IMR-90 (cell line): ENCODE results near the gene SCARF1. TPM values are rescaled to one million over a fixed set of nuclear protein-coding genes. Genes with fewer than 3 reads are reported as not detected.

Source experiments
- ATAC-seq: fragments of 200-7000 bp; cut with Tn5 transposase; 2 replicates; pipeline ENCODE4 v1.9.1; 2020; ENCODE audit warnings: low read depth, mild to moderate bottlenecking, moderate library complexity
- BruUV-seq: library from RNA; stranded (reverse); fragments of 400-500 nt; replicated peaks from 2 replicates; lab custom pipeline; 2021; lab: Mats Ljungman, UMichigan
- CTCF ChIA-PET: fragments of 300-600 bp; formaldehyde crosslinking; extraction: SDS; loops from one replicate; lab custom pipeline; 2021; ENCODE audit warnings: antibody characterized with exemption; lab: Yijun Ruan, JAX
- POLR2A ChIA-PET: fragments of 300-600 bp; sonication (Branson Sonifier 250); formaldehyde crosslinking; loops from one replicate; lab custom pipeline; 2022; ENCODE audit warnings: antibody characterized with exemption; ENCODE audit not compliant: unreplicated experiment; lab: Charles Lee
- DNase-seq: peaks from one replicate; pipeline ENCODE4 v3.0.0; 2013
- H2AFZ ChIP-seq: replicated peaks from 2 replicates; pipeline ENCODE3; 2013; ENCODE audit warnings: low read length, mild to moderate bottlenecking; ENCODE audit not compliant: poor library complexity
- H2AK5ac ChIP-seq: 2 replicates; pipeline ENCODE4 v1.6.1; 2013; ENCODE audit warnings: low read depth, low read length, inconsistent platforms
- H2AK9ac ChIP-seq: replicated peaks from 2 replicates; pipeline ENCODE3; 2013; ENCODE audit warnings: mild to moderate bottlenecking, low read depth, low read length, moderate library complexity; ENCODE audit not compliant: poor library complexity
- H2BK120ac ChIP-seq: 2 replicates; pipeline ENCODE4 v1.6.1; 2013; ENCODE audit warnings: low read depth, low read length, inconsistent platforms
- H2BK15ac ChIP-seq: 3 replicates; pipeline ENCODE4 v1.6.1; 2013; ENCODE audit warnings: low read depth, low read length, inconsistent platforms
- H2BK20ac ChIP-seq: 2 replicates; pipeline ENCODE4 v1.6.1; 2013; ENCODE audit warnings: low read depth, mild to moderate bottlenecking, inconsistent platforms, low read length, moderate library complexity
- H2BK5ac ChIP-seq: 2 replicates; pipeline ENCODE4 v1.6.1; 2013; ENCODE audit warnings: mild to moderate bottlenecking, low read depth, low read length, inconsistent platforms; ENCODE audit not compliant: poor library complexity, severe bottlenecking
- H3K14ac ChIP-seq: replicated peaks from 2 replicates; pipeline ENCODE4 v1.6.1; 2013; ENCODE audit warnings: low read depth, low read length, inconsistent platforms
- H3K18ac ChIP-seq: 2 replicates; pipeline ENCODE4 v1.6.1; 2013; ENCODE audit warnings: low read depth, low read length, control low read depth
- H3K23ac ChIP-seq: 2 replicates; pipeline ENCODE4 v1.6.1; 2013; ENCODE audit warnings: low read depth, low read length, inconsistent platforms
- H3K27ac ChIP-seq: 2 replicates; pipeline ENCODE4 v1.5.1; 2013; ENCODE audit warnings: mild to moderate bottlenecking, control low read depth, low read length; ENCODE audit not compliant: insufficient read depth
- H3K27me3 ChIP-seq: 2 replicates; pipeline ENCODE4 v1.6.1; 2013; ENCODE audit warnings: low read length; ENCODE audit not compliant: control insufficient read depth, insufficient read depth
- H3K36me3 ChIP-seq: 2 replicates; pipeline ENCODE4 v1.6.1; 2013; ENCODE audit warnings: low read length, mixed read lengths; ENCODE audit not compliant: control insufficient read depth, insufficient read depth
- H3K4ac ChIP-seq: 2 replicates; pipeline ENCODE4 v1.6.1; 2013; ENCODE audit warnings: low read depth, low read length, inconsistent platforms
- H3K4me1 ChIP-seq: 2 replicates; pipeline ENCODE4 v1.6.1; 2013; ENCODE audit warnings: low read length, mixed read lengths; ENCODE audit not compliant: control insufficient read depth, insufficient read depth
- H3K4me2 ChIP-seq: 2 replicates; pipeline ENCODE4 v1.6.1; 2013; ENCODE audit warnings: low read depth, mild to moderate bottlenecking, control low read depth, low read length, moderate library complexity
- H3K4me3 ChIP-seq: 2 replicates; pipeline ENCODE4 v1.5.1; 2013; ENCODE audit warnings: low read depth, mild to moderate bottlenecking, control low read depth, low read length, moderate library complexity; ENCODE audit not compliant: insufficient read depth
- H3K56ac ChIP-seq: 2 replicates; pipeline ENCODE4 v1.6.1; 2013; ENCODE audit warnings: low read length, inconsistent platforms; ENCODE audit not compliant: insufficient read depth; ENCODE audit errors: extremely low read depth
- H3K79me1 ChIP-seq, 2 experiments: 2 replicates each; pipeline ENCODE4 v1.6.1; 2013; ENCODE audit warnings: low read length in 2 of 2, inconsistent platforms in 1 of 2, low read depth in 1 of 2
- H3K9ac ChIP-seq: 2 replicates; pipeline ENCODE4 v1.6.1; 2013; ENCODE audit warnings: low read depth, low read length, control low read depth
- H3K9me1 ChIP-seq: 2 replicates; pipeline ENCODE4 v1.6.1; 2013; ENCODE audit warnings: low read length, inconsistent platforms; ENCODE audit not compliant: insufficient read depth
- H3K9me3 ChIP-seq: 2 replicates; pipeline ENCODE4 v1.6.1; 2013; ENCODE audit warnings: low read length; ENCODE audit not compliant: control insufficient read depth, insufficient read depth
- H4K20me1 ChIP-seq: 2 replicates; pipeline ENCODE4 v1.6.1; 2013; ENCODE audit warnings: low read length, inconsistent platforms; ENCODE audit not compliant: insufficient read depth
- H4K5ac ChIP-seq: 2 replicates; pipeline ENCODE4 v1.6.1; 2013; ENCODE audit warnings: mild to moderate bottlenecking, low read depth, low read length, control low read depth
- H4K8ac ChIP-seq, 2 experiments: 2 replicates each; pipeline ENCODE4 v1.6.1; 2013; ENCODE audit warnings: low read depth in 2 of 2, low read length in 2 of 2, control low read depth in 1 of 2, inconsistent platforms in 1 of 2
- H4K91ac ChIP-seq: 2 replicates; pipeline ENCODE4 v1.6.1; 2013; ENCODE audit warnings: low read depth, low read length, inconsistent platforms; ENCODE audit not compliant: insufficient read depth
- BHLHE40 ChIP-seq: fragments of 150-350 bp; IDR thresholded peaks from 2 replicates; pipeline ENCODE4 v1.6.1; 2016; ENCODE audit warnings: mild to moderate bottlenecking, low read depth, low read length
- CEBPB ChIP-seq: IDR thresholded peaks from 2 replicates; pipeline ENCODE4 v1.6.1; 2012; ENCODE audit warnings: low read depth, low read length, improper control_type of control experiment
- ELK1 ChIP-seq: fragments of 150-350 bp; IDR thresholded peaks from 2 replicates; pipeline ENCODE4 v1.6.1; 2016; ENCODE audit warnings: low read depth, mild to moderate bottlenecking, low read length, moderate library complexity, borderline replicate concordance
- FOS ChIP-seq: fragments of 150-350 bp; IDR thresholded peaks from 2 replicates; pipeline ENCODE4 v1.6.1; 2016; ENCODE audit warnings: low read depth, low read length
- MAFK ChIP-seq: IDR thresholded peaks from 2 replicates; pipeline ENCODE4 v1.6.1; 2012; ENCODE audit warnings: low read depth, low read length, improper control_type of control experiment
- MAZ ChIP-seq: IDR thresholded peaks from 2 replicates; pipeline ENCODE4 v1.6.1; 2012; ENCODE audit warnings: low read depth, mild to moderate bottlenecking, low read length, improper control_type of control experiment, moderate library complexity, borderline replicate concordance
- MXI1 ChIP-seq: IDR thresholded peaks from 2 replicates; pipeline ENCODE4 v1.6.1; 2012; ENCODE audit warnings: low read depth, mild to moderate bottlenecking, low read length, moderate library complexity, borderline replicate concordance
- POLR2A ChIP-seq: IDR thresholded peaks from 2 replicates; pipeline ENCODE4 v1.6.1; 2012; ENCODE audit warnings: mild to moderate bottlenecking, low read depth, low read length
- RAD21 ChIP-seq: IDR thresholded peaks from 2 replicates; pipeline ENCODE4 v1.6.1; 2012; ENCODE audit warnings: low read length, improper control_type of control experiment
- RCOR1 ChIP-seq: IDR thresholded peaks from 2 replicates; pipeline ENCODE4 v1.6.1; 2012; ENCODE audit warnings: mild to moderate bottlenecking, low read length, improper control_type of control experiment; ENCODE audit not compliant: insufficient replicate concordance
- RFX5 ChIP-seq: IDR thresholded peaks from 2 replicates; pipeline ENCODE4 v1.8.0; 2012; ENCODE audit warnings: low read depth, mild to moderate bottlenecking, low read length, moderate library complexity
- SMC3 ChIP-seq: fragments of 150-350 bp; IDR thresholded peaks from 2 replicates; pipeline ENCODE4 v1.6.1; 2016; ENCODE audit warnings: low read depth, mild to moderate bottlenecking, antibody characterized with exemption, low read length, moderate library complexity
- WGBS, 2 experiments: methylation state at CpG; one replicate each; pipeline versions ENCODE4 v1.1.5 to v1.1.7; 2013; ENCODE audit warnings: missing lambda C conversion rate in 2 of 2; ENCODE audit not compliant: insufficient read length in 1 of 2; ENCODE audit errors: extremely low coverage in 2 of 2; 5-methylcytosine and 5-hydroxymethylcytosine counted together
- dilution Hi-C: fragments of 300-500 bp; cut with HindIII; formaldehyde crosslinking; loops from one replicate; pipeline ENCODE4 v1.14.3; 2018; ENCODE audit warnings: low sequenced_read_pairs; ENCODE audit not compliant: unreplicated experiment
- in situ Hi-C: fragments of 300-500 bp; cut with MboI; formaldehyde crosslinking; loops from 3 replicates; pipeline ENCODE4 v1.14.3; 2019; ENCODE audit warnings: low sequenced_read_pairs, inconsistent platforms, mixed read lengths
- intact Hi-C: fragments of 100-400 bp; cut with micrococcal nuclease; formaldehyde crosslinking; loops from 2 replicates; pipeline ENCODE4 v1.10.0; 2022
- polyA plus RNA-seq, 3 experiments: library from polyadenylated mRNA; depleted of rRNA; stranded (reverse); fragments of >200 nt; gene quantifications; 2 replicates each; pipeline ENCODE4 v1.2.3, GENCODE V29; 2012; ENCODE audit warnings: low replicate concordance in 1 of 3
- total RNA-seq: library from RNA; depleted of rRNA; stranded (reverse); fragments of >200 nt; gene quantifications from 2 replicates; pipeline ENCODE4 v1.2.3, GENCODE V29; 2012
- TF ChIP-seq, protein P1 (sequence below): conservative IDR thresholded peaks from 2 replicates; pipeline ENCODE4 v1.5.1; 2012; ENCODE audit warnings: mild to moderate bottlenecking, low read depth, low read length, improper control_type of control experiment

Gene SCARF1
- total and polyA plus RNA-seq, 2 of the 4 experiments (the other 2 are of a cell fraction): 0.18 to 0.43 TPM

DNA sequence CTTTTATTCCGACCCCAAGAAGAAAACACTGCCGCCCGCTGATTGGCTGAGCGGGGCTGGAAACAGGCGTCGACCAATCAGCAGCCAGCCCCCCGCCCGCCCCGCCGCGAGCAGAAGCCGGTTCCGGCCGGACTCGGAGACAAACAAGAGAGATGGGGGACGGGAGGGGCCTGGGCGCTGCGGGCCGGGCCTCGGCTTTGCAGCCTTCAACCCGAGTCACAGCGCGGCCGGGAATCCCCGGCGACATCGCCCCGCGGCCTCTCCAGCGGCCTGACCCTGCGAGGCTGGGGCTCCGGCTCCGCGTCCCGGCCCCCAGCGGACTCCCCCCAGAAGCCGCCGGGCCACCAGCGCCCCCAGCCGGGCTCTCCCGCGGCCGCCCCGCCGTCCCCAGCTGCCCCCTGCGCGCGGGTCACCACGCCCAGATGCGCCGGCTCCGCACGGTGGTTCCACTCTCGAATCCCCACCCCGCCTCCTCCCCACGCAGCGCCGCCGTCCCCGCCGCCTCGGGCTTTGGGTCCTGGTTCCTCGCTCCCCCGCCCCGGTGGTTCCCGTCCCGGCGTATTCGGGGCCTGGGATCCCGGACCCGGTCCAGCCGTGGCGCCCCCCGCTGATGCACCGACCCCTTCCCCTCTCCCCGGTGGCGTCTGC lies 16.6 kb downstream of the SCARF1 start:
- ChIA-PET POLR2A (interaction anchor here (0.6 kb wide), 1 partner anchor 369 kb away, joined by 4 read pairs; no protein-coding TSS in a partner anchor), CTCF (interaction anchor here (1.5 to 3.2 kb wide), 3 partner anchors 10 to 55 kb away, joined by 3 to 23 read pairs (median 6); partner anchors contain the start of gene RILP)
- 0 out of 2 replicates have a peak overlapping the region, but pooled peaks have one; percentile 51 for H2AK5ac ChIP-seq
- peak overlapping the region; percentile 47; the same call in 1 of the 2 replicates for H4K91ac ChIP-seq
- H2BK15ac ChIP-seq: no peak overlapping the region
- peak overlapping the region; percentile 75 for H3K9ac ChIP-seq
- WGBS, 2 experiments: 1% methylated on average over 27 of the region's 77 CpGs; no CpG with 5 or more reads in 1 of the 2 experiments
- H2AK9ac ChIP-seq: peak overlapping the region; percentile 67
- peak overlapping the region; percentile 65 for H4K5ac ChIP-seq
- no TSS peak for BruUV-seq
- peak overlapping the region; percentile 96 for H2AFZ ChIP-seq
- H3K79me1 ChIP-seq: no peaks in the 10 kb centered on the region
- dilution Hi-C loops (no loop called here), intact Hi-C loops (loop anchor here (1.0 to 5.0 kb wide), 2 partner anchors 37 to 55 kb away; no protein-coding TSS in a partner anchor), in situ Hi-C loops (no loop called here)
- peaks cover 11% of the 10 kb centered on the region; the same call in 1 of the 2 replicates for H3K27me3 ChIP-seq
- H3K4me2 ChIP-seq: peak overlapping the region; percentile 98
- H3K4me3 ChIP-seq: peak overlapping the region; percentile 71
- peaks cover 5% of the 10 kb centered on the region for H3K4me1 ChIP-seq
- H3K18ac ChIP-seq: peak overlapping the region; percentile 7; the same call in 1 of the 2 replicates
- H4K8ac ChIP-seq: peak overlapping the region; percentile 70 to 87; a peak in 3 of 4 replicates
- H2BK5ac ChIP-seq: peak overlapping the region; percentile 38
- no peak overlapping the region for H2BK20ac ChIP-seq
- H3K23ac ChIP-seq: no peak overlapping the region
- H3K14ac ChIP-seq: 0 out of 2 replicates have a peak overlapping the region, but pooled peaks have one; percentile 33
- no peaks in the 10 kb centered on the region for H3K36me3 ChIP-seq
- H3K9me3 ChIP-seq: no peaks in the 10 kb centered on the region
- no peak overlapping the region for H3K56ac ChIP-seq
- no peaks in the 10 kb centered on the region for H3K9me1 ChIP-seq
- TF ChIP-seq FOS (no peak), BHLHE40 (no peak), POLR2A (0 out of 2 replicates have a peak, but pooled peaks have one; percentile 23), MAZ (peak; percentile 61; the same call in 1 of the 2 replicates), ELK1 (no peak), MXI1 (no peak), RCOR1 (no peak), CEBPB (no peak), SMC3 (peak; percentile 9; the same call in 1 of the 2 replicates), RFX5 (no peak), MAFK (no peak), RAD21 (peak; percentile 41)
- TF ChIP-seq, protein P1, sequence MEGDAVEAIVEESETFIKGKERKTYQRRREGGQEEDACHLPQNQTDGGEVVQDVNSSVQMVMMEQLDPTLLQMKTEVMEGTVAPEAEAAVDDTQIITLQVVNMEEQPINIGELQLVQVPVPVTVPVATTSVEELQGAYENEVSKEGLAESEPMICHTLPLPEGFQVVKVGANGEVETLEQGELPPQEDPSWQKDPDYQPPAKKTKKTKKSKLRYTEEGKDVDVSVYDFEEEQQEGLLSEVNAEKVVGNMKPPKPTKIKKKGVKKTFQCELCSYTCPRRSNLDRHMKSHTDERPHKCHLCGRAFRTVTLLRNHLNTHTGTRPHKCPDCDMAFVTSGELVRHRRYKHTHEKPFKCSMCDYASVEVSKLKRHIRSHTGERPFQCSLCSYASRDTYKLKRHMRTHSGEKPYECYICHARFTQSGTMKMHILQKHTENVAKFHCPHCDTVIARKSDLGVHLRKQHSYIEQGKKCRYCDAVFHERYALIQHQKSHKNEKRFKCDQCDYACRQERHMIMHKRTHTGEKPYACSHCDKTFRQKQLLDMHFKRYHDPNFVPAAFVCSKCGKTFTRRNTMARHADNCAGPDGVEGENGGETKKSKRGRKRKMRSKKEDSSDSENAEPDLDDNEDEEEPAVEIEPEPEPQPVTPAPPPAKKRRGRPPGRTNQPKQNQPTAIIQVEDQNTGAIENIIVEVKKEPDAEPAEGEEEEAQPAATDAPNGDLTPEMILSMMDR: peak; percentile 42; the same call in 1 of the 2 replicates
- peak; percentile 85 for ATAC-seq
- no peak overlapping the region for H2BK120ac ChIP-seq
- peak overlapping the region; percentile 44 for H3K4ac ChIP-seq
- peak; percentile 87 for DNase-seq
- no peaks in the 10 kb centered on the region for H4K20me1 ChIP-seq
- H3K27ac ChIP-seq: peak overlapping the region; percentile 64
